Central memory CD8-positive, alpha-beta T cell (primary cell): ENCODE results near the gene RIN3.

Source experiments
- ATAC-seq: fragments of 150-1000 bp; cut with Tn5 transposase; replicated peaks from 2 replicates; pipeline ENCODE4 v1.10.0; 2022; ENCODE audit warnings: mild to moderate bottlenecking, moderate FRiP score, moderate number of reproducible peaks; ENCODE audit not compliant: poor library complexity, severe bottlenecking; ENCODE audit errors: extremely low read depth
- DNase-seq, 2 donors: peaks; one replicate each; pipeline ENCODE4 v3.0.0; 2021; ENCODE audit warnings: low spot score in 2 of 2
- H3K27ac Mint-ChIP-seq: one replicate; pipeline ENCODE4 v1.8.0; 2022; ENCODE audit warnings: low read depth, mild to moderate bottlenecking, moderate library complexity, mixed read lengths
- H3K27me3 Mint-ChIP-seq: one replicate; pipeline ENCODE4 v1.8.0; 2022; ENCODE audit warnings: mixed read lengths
- H3K36me3 Mint-ChIP-seq: one replicate; pipeline ENCODE4 v1.8.0; 2022; ENCODE audit warnings: mild to moderate bottlenecking, moderate library complexity, mixed read lengths; ENCODE audit not compliant: insufficient read depth
- H3K4me1 Mint-ChIP-seq: one replicate; pipeline ENCODE4 v1.8.0; 2022; ENCODE audit warnings: mixed read lengths
- H3K4me3 Mint-ChIP-seq: one replicate; pipeline ENCODE4 v1.8.0; 2022; ENCODE audit warnings: mild to moderate bottlenecking, moderate library complexity, mixed read lengths
- H3K9me3 Mint-ChIP-seq: one replicate; pipeline ENCODE4 v1.8.0; 2022; ENCODE audit warnings: mixed read lengths

The RIN3 gene

GRCh38 chr14:92549859-92550230 lies 36.3 kb downstream of the RIN3 start:
- no peak overlapping the region for H3K4me3 Mint-ChIP-seq
- ATAC-seq = no peak
- peaks cover 12% of the 10 kb centered on the region for H3K36me3 Mint-ChIP-seq
- no peak overlapping the region for H3K27ac Mint-ChIP-seq
- no peaks in the 10 kb centered on the region for H3K27me3 Mint-ChIP-seq
- H3K4me1 Mint-ChIP-seq = peaks cover 43% of the 10 kb centered on the region
- H3K9me3 Mint-ChIP-seq = no peaks in the 10 kb centered on the region
- no peak for DNase-seq

GRCh38 chr14:92551044-92551841 lies 37.7 kb downstream of the RIN3 start:
- peaks cover 44% of the 10 kb centered on the region for H3K4me1 Mint-ChIP-seq
- DNase-seq (no peak), ATAC-seq (peak; percentile 72)
- peaks cover 12% of the 10 kb centered on the region for H3K36me3 Mint-ChIP-seq
- H3K9me3 Mint-ChIP-seq = no peaks in the 10 kb centered on the region
- H3K27ac Mint-ChIP-seq = peak overlapping the region; percentile 64
- H3K4me3 Mint-ChIP-seq = peak overlapping the region; percentile 41
- no peaks in the 10 kb centered on the region for H3K27me3 Mint-ChIP-seq

- H3K27me3 Mint-ChIP-seq = no peaks in the 10 kb centered on the region
- ATAC-seq = no peak
- H3K4me3 Mint-ChIP-seq = peak overlapping the region; percentile 41
- peaks cover 52% of the 10 kb centered on the region for H3K4me1 Mint-ChIP-seq
- H3K36me3 Mint-ChIP-seq = peaks cover 16% of the 10 kb centered on the region
- no peak for DNase-seq
- H3K9me3 Mint-ChIP-seq = no peaks in the 10 kb centered on the region
- peak overlapping the region; percentile 64 for H3K27ac Mint-ChIP-seq
These were observed 38.5 kb downstream of the RIN3 start for GRCh38 chr14:92552066-92552465.

- H3K27me3 Mint-ChIP-seq = no peaks in the 10 kb centered on the region
- H3K4me3 Mint-ChIP-seq = no peak overlapping the region
- ATAC-seq (no peak), DNase-seq (no peak)
- H3K27ac Mint-ChIP-seq = no peak overlapping the region
- no peaks in the 10 kb centered on the region for H3K9me3 Mint-ChIP-seq
- peaks cover 13% of the 10 kb centered on the region for H3K36me3 Mint-ChIP-seq
- H3K4me1 Mint-ChIP-seq = peaks cover 50% of the 10 kb centered on the region
These were observed 39.9 kb downstream of the RIN3 start for GRCh38 chr14:92553438-92553837.

GRCh38 chr14:92555465-92556111 lies 42.0 kb downstream of the RIN3 start:
- ATAC-seq (no peak), DNase-seq (no peak)
- Mint-ChIP-seq H3K9me3 (no peaks in the 10 kb centered on the region), H3K27ac (no peak overlapping the region), H3K36me3 (peaks cover 16% of the 10 kb centered on the region), H3K4me1 (peaks cover 42% of the 10 kb centered on the region), H3K4me3 (no peak overlapping the region), H3K27me3 (no peaks in the 10 kb centered on the region)

- H3K4me3 Mint-ChIP-seq = no peak overlapping the region
- no peaks in the 10 kb centered on the region for H3K27me3 Mint-ChIP-seq
- peaks cover 35% of the 10 kb centered on the region for H3K4me1 Mint-ChIP-seq
- H3K9me3 Mint-ChIP-seq = no peaks in the 10 kb centered on the region
- H3K27ac Mint-ChIP-seq = no peak overlapping the region
- peaks cover 17% of the 10 kb centered on the region for H3K36me3 Mint-ChIP-seq
- ATAC-seq = no peak
- DNase-seq = no peak
These were observed 42.7 kb downstream of the RIN3 start for GRCh38 chr14:92556255-92556741.

GRCh38 chr14:92556863-92557543 lies 43.4 kb downstream of the RIN3 start:
- Mint-ChIP-seq H3K4me1 (peaks cover 31% of the 10 kb centered on the region), H3K4me3 (no peak overlapping the region), H3K27ac (no peak overlapping the region)

GRCh38 chr14:92557544-92557912 lies 43.9 kb downstream of the RIN3 start:
- H3K4me3 Mint-ChIP-seq = no peak overlapping the region
- H3K27ac Mint-ChIP-seq = no peak overlapping the region
- H3K9me3 Mint-ChIP-seq = no peaks in the 10 kb centered on the region
- no peak for DNase-seq
- H3K4me1 Mint-ChIP-seq = peaks cover 29% of the 10 kb centered on the region
- H3K36me3 Mint-ChIP-seq = peaks cover 15% of the 10 kb centered on the region
- H3K27me3 Mint-ChIP-seq = no peaks in the 10 kb centered on the region
- no peak for ATAC-seq

More at GRCh38 chr14:92556863-92557543, 43.4 kb downstream of the RIN3 start:
- H3K9me3 Mint-ChIP-seq = no peaks in the 10 kb centered on the region
- DNase-seq (no peak), ATAC-seq (no peak)
- H3K27me3 Mint-ChIP-seq = no peaks in the 10 kb centered on the region
- peaks cover 17% of the 10 kb centered on the region for H3K36me3 Mint-ChIP-seq

- no peak for ATAC-seq
These were observed 44.7 kb downstream of the RIN3 start for GRCh38 chr14:92558319-92558718.

GRCh38 chr14:92559486-92559885 lies 45.9 kb downstream of the RIN3 start:
- H3K9me3 Mint-ChIP-seq = no peaks in the 10 kb centered on the region
- H3K4me1 Mint-ChIP-seq = peaks cover 26% of the 10 kb centered on the region
- H3K27me3 Mint-ChIP-seq = no peaks in the 10 kb centered on the region
- peaks cover 14% of the 10 kb centered on the region for H3K36me3 Mint-ChIP-seq
- no peak for DNase-seq
- H3K4me3 Mint-ChIP-seq = no peak overlapping the region
- no peak for ATAC-seq
- H3K27ac Mint-ChIP-seq = peak overlapping the region; percentile 41

More at GRCh38 chr14:92558319-92558718, 44.7 kb downstream of the RIN3 start:
- no peak for DNase-seq
- no peaks in the 10 kb centered on the region for H3K27me3 Mint-ChIP-seq
- no peak overlapping the region for H3K27ac Mint-ChIP-seq
- no peaks in the 10 kb centered on the region for H3K9me3 Mint-ChIP-seq
- peaks cover 13% of the 10 kb centered on the region for H3K36me3 Mint-ChIP-seq
- H3K4me3 Mint-ChIP-seq = no peak overlapping the region
- peaks cover 25% of the 10 kb centered on the region for H3K4me1 Mint-ChIP-seq

GRCh38 chr14:92560106-92560865 lies 46.7 kb downstream of the RIN3 start:
- DNase-seq = no peak
- H3K4me3 Mint-ChIP-seq = no peak overlapping the region
- no peaks in the 10 kb centered on the region for H3K9me3 Mint-ChIP-seq
- H3K36me3 Mint-ChIP-seq = peaks cover 16% of the 10 kb centered on the region
- no peaks in the 10 kb centered on the region for H3K27me3 Mint-ChIP-seq
- peaks cover 34% of the 10 kb centered on the region for H3K4me1 Mint-ChIP-seq
- no peak for ATAC-seq
- peak overlapping the region; percentile 41 for H3K27ac Mint-ChIP-seq

- no peak for DNase-seq
- no peaks in the 10 kb centered on the region for H3K9me3 Mint-ChIP-seq
- no peak for ATAC-seq
- peak overlapping the region; percentile 44 for H3K27ac Mint-ChIP-seq
- H3K27me3 Mint-ChIP-seq = no peaks in the 10 kb centered on the region
- peaks cover 14% of the 10 kb centered on the region for H3K36me3 Mint-ChIP-seq
- peaks cover 25% of the 10 kb centered on the region for H3K4me1 Mint-ChIP-seq
- no peak overlapping the region for H3K4me3 Mint-ChIP-seq
These were observed 48.4 kb downstream of the RIN3 start for GRCh38 chr14:92561906-92562479.
